ENCODE data around the gene TMEM44.

The TMEM44 gene

GRCh38 chr3:194539498-194539897, 93.7 kb downstream of the TMEM44 start:
- TF ChIP-seq ZNF274 (IDR thresholded peaks at IDR 0.05; ENCODE audit: low read depth, low read length) (no peak), SUZ12 (IDR thresholded peaks at IDR 0.05; ENCODE audit: extremely low read depth, insufficient read depth, insufficient read length) (no peak), YY1 (IDR thresholded peaks at IDR 0.05; ENCODE audit: insufficient read depth, insufficient read length) (no peak)
- Histone ChIP-seq H3K4me1 (ENCODE audit: insufficient read depth, insufficient read length) (no peaks in the 10 kb centered on the region), H3K9ac (ENCODE audit: insufficient read length, low read depth) (no peak overlapping the region), H3K9me3 (ENCODE audit: insufficient read depth, low read length) (peaks cover 5% of the 10 kb centered on the region), H3K36me3 (ENCODE audit: insufficient read depth, insufficient read length, low read length) (no peaks in the 10 kb centered on the region), H3K27me3 (ENCODE audit: insufficient read depth, insufficient read length) (no peaks in the 10 kb centered on the region), H3K4me3 (ENCODE audit: insufficient read length, low read depth) (no peak overlapping the region)
- DNase-seq (ENCODE audit: low read depth, low spot score), result no peak

GRCh38 chr3:194537732-194538247, 95.4 kb downstream of the TMEM44 start:
- H3K9ac ChIP-seq (ENCODE audit: insufficient read length, low read depth), result no peak overlapping the region
- DNase-seq (ENCODE audit: low read depth, low spot score), result no peak
- peaks cover 15% of the 10 kb centered on the region for H3K9me3 ChIP-seq (ENCODE audit: insufficient read depth, low read length)
- no peaks in the 10 kb centered on the region for H3K4me1 ChIP-seq (ENCODE audit: insufficient read depth, insufficient read length)
- no peaks in the 10 kb centered on the region for H3K27me3 ChIP-seq (ENCODE audit: insufficient read depth, insufficient read length)
- H3K36me3 ChIP-seq (ENCODE audit: insufficient read depth, insufficient read length, low read length), result no peaks in the 10 kb centered on the region
- H3K4me3 ChIP-seq (ENCODE audit: insufficient read length, low read depth), result no peak overlapping the region
- no peak for TF ChIP-seq YY1 (IDR thresholded peaks at IDR 0.05; ENCODE audit: insufficient read depth, insufficient read length)
- no peak for TF ChIP-seq ZNF274 (IDR thresholded peaks at IDR 0.05; ENCODE audit: low read depth, low read length)
